B cell (primary cell): ENCODE data around the gene LPIN2. TPM values are rescaled to one million over a fixed set of nuclear protein-coding genes. Genes with fewer than 3 reads are reported as not detected.

Source experiments
- ATAC-seq: fragments of 200-7000 bp; cut with Tn5 transposase; one replicate; pipeline ENCODE4 v1.10.0; 2021; ENCODE audit warnings: low read depth, mild to moderate bottlenecking, moderate number of reproducible peaks, moderate library complexity
- CTCF ChIA-PET: fragments of 350-600 bp; sonication (Branson Sonifier 250); formaldehyde crosslinking; loops from one replicate; lab custom pipeline; 2021; ENCODE audit warnings: antibody characterized with exemption, inconsistent platforms; lab: Charles Lee
- POLR2A ChIA-PET: fragments of 350-600 bp; sonication (Branson Sonifier 250); formaldehyde crosslinking; loops from one replicate; lab custom pipeline; 2021; ENCODE audit warnings: antibody characterized with exemption; lab: Charles Lee
- DNase-seq: peaks from one replicate; pipeline ENCODE4 v3.0.0; 2013
- H2AFZ ChIP-seq: 2 replicates; pipeline ENCODE4 v1.6.1; 2012; ENCODE audit warnings: mild to moderate bottlenecking, low read depth, low read length; ENCODE audit not compliant: insufficient read depth, poor library complexity, severe bottlenecking
- H3K27ac ChIP-seq, 2 donors: 1 replicate in 1 of 2; 2 replicates in 1 of 2; pipeline ENCODE4 v1.5.1; 2012 to 2013; ENCODE audit warnings: low read length in 2 of 2, mild to moderate bottlenecking in 2 of 2, moderate library complexity in 1 of 2
- H3K27me3 ChIP-seq, 4 experiments: fragments of 200-600 bp in 1 of 4; sonication (generic) in 1 of 4; replicated peaks in 1 of 4; 1 replicate in 2 of 4; 2 replicates in 2 of 4; pipeline versions ENCODE4 v1.6.1 to v1.7.0; 2013 to 2016; ENCODE audit warnings: low read length in 3 of 4, mild to moderate bottlenecking in 2 of 4, mixed read lengths in 1 of 4, moderate library complexity in 1 of 4; ENCODE audit not compliant: insufficient read depth in 4 of 4, control insufficient read depth in 3 of 4; ENCODE audit errors: control extremely low read depth in 1 of 4
- H3K36me3 ChIP-seq, 2 experiments: replicated peaks in 1 of 2; 1 replicate in 1 of 2; 2 replicates in 1 of 2; pipeline versions ENCODE4 v1.6.1 to v1.7.1; 2013; ENCODE audit warnings: low read length in 1 of 2; ENCODE audit not compliant: insufficient read depth in 2 of 2, control insufficient read depth in 1 of 2; ENCODE audit errors: control extremely low read depth in 1 of 2, extremely low read depth in 1 of 2
- H3K4me1 ChIP-seq, 2 donors: fragments of 200-600 bp in 1 of 2; sonication (generic) in 1 of 2; 1 replicate in 1 of 2; 2 replicates in 1 of 2; pipeline versions ENCODE4 v1.5.1 to v1.6.1; 2013 to 2017; ENCODE audit warnings: low read length in 2 of 2; ENCODE audit not compliant: control insufficient read depth in 2 of 2, insufficient read depth in 2 of 2
- H3K4me2 ChIP-seq: replicated peaks from 2 replicates; pipeline ENCODE3; 2012; ENCODE audit warnings: mild to moderate bottlenecking, low read depth, low read length; ENCODE audit not compliant: poor library complexity, severe bottlenecking
- H3K4me3 ChIP-seq, 5 experiments: fragments of 200-600 bp in 1 of 5; sonication (generic) in 1 of 5; 1 replicate in 3 of 5; 2 replicates in 2 of 5; pipeline versions ENCODE4 v1.5.1 to v1.7.0; 2011 to 2016; ENCODE audit warnings: low read length in 4 of 5, mild to moderate bottlenecking in 4 of 5, low read depth in 2 of 5, control low read depth in 1 of 5, moderate library complexity in 1 of 5; ENCODE audit not compliant: insufficient read depth in 1 of 5; ENCODE audit errors: control extremely low read depth in 1 of 5, extremely low read depth in 1 of 5
- H3K79me2 ChIP-seq: fragments of 200-600 bp; sonication (generic); one replicate; pipeline ENCODE4 v1.6.0; 2016; ENCODE audit warnings: low read length; ENCODE audit not compliant: control insufficient read depth, insufficient read depth
- H3K9ac ChIP-seq: fragments of 200-600 bp; sonication (generic); 2 replicates; pipeline ENCODE4 v1.6.1; 2017; ENCODE audit warnings: mild to moderate bottlenecking, low read length, moderate library complexity
- H3K9me3 ChIP-seq, 3 donors: one replicate each; pipeline versions ENCODE4 v1.6.1 to v1.7.1; 2013; ENCODE audit warnings: low read length in 2 of 3; ENCODE audit not compliant: control insufficient read depth in 2 of 3, insufficient read depth in 1 of 3; ENCODE audit errors: control extremely low read depth in 1 of 3
- H4K20me1 ChIP-seq: 2 replicates; pipeline ENCODE4 v1.6.0; 2012; ENCODE audit warnings: mild to moderate bottlenecking, low read length; ENCODE audit not compliant: insufficient read depth, control insufficient read depth, poor library complexity, severe bottlenecking
- H3K27ac Mint-ChIP-seq: one replicate; pipeline ENCODE4 v1.8.0; 2021; ENCODE audit warnings: mixed read lengths
- H3K27me3 Mint-ChIP-seq: one replicate; pipeline ENCODE4 v1.8.0; 2021; ENCODE audit warnings: mixed read lengths
- H3K4me1 Mint-ChIP-seq: one replicate; pipeline ENCODE4 v1.8.0; 2021; ENCODE audit warnings: mixed read lengths
- H3K4me3 Mint-ChIP-seq: one replicate; pipeline ENCODE4 v1.8.0; 2021; ENCODE audit warnings: mixed read lengths
- H3K9me3 Mint-ChIP-seq: one replicate; pipeline ENCODE4 v1.8.0; 2022; ENCODE audit warnings: mixed read lengths; ENCODE audit not compliant: insufficient read depth
- EZH2 ChIP-seq: IDR thresholded peaks from 2 replicates; pipeline ENCODE4 v1.6.1; 2012; ENCODE audit warnings: borderline replicate concordance, low read depth, mild to moderate bottlenecking, moderate library complexity, low read length; ENCODE audit not compliant: insufficient read depth, poor library complexity, severe bottlenecking
- WGBS: methylation state at CpG from one replicate; pipeline ENCODE4 v1.1.5; 2013; ENCODE audit warnings: missing lambda C conversion rate; ENCODE audit not compliant: insufficient coverage; 5-methylcytosine and 5-hydroxymethylcytosine counted together
- intact Hi-C: fragments of 100-400 bp; cut with micrococcal nuclease; formaldehyde crosslinking; loops from one replicate; pipeline ENCODE4 v1.10.0; 2022
- polyA plus RNA-seq: library from polyadenylated mRNA; depleted of rRNA; stranded (reverse); fragments of >200 nt; gene quantifications from 2 replicates; pipeline ENCODE4 v1.2.3, GENCODE V29; 2012
- total RNA-seq, 2 donors: library from RNA; stranded (reverse); fragments of 120-200 nt in 1 of 2; gene quantifications; 1 replicate in 1 of 2; 2 replicates in 1 of 2; pipeline versions ENCODE4 v1.2.3 to v1.2.4, GENCODE V29; 2013 to 2022
- TF ChIP-seq, protein P1 (sequence below): fragments of 200-600 bp; IDR thresholded peaks from one replicate; pipeline ENCODE4 v1.8.0; 2022; ENCODE audit warnings: antibody characterized with exemption, mild to moderate bottlenecking

LPIN2 gene
- total and polyA plus RNA-seq, 2 donors (not counting 1 experiment from before 2014, with no cell fraction given), result 8.0 to 31.0 TPM

GRCh38 chr18:2971741-2972552, 41.0 kb downstream of the LPIN2 start:
- Histone ChIP-seq H3K4me2 (peak overlapping the region; percentile 84), H3K4me1 (peaks cover 64 to 66% of the 10 kb centered on the region in 2 donors), H3K9me3 (no peaks in the 10 kb centered on the region), H2AFZ (peak overlapping the region; percentile 42), H3K4me3 (peak overlapping the region; percentile 18 to 58 (median 47)), H3K27me3 (no peaks in the 10 kb centered on the region), H3K79me2 (peaks cover 90% of the 10 kb centered on the region), H3K27ac (peak overlapping the region; percentile 89 to 91), H4K20me1 (no peaks in the 10 kb centered on the region), H3K36me3 (peaks cover 0 to 3% of the 10 kb centered on the region in 2 experiments), H3K9ac (peak overlapping the region; percentile 59)
- POLR2A ChIA-PET, result interaction anchor here (0.7 to 1.6 kb wide), 7 partner anchors 11 to 622 kb away, joined by 3 to 8 read pairs (median 4); no protein-coding TSS in a partner anchor
- Mint-ChIP-seq H3K27me3 (no peaks in the 10 kb centered on the region), H3K9me3 (no peaks in the 10 kb centered on the region), H3K4me1 (peaks cover 70% of the 10 kb centered on the region), H3K4me3 (peak overlapping the region; percentile 88), H3K27ac (peak overlapping the region; percentile 96)
- 43% methylated on average over 12 of the region's 18 CpGs for WGBS
- CTCF ChIA-PET, result interaction anchor here (0.6 to 8.9 kb wide), 9 partner anchors 12 to 275 kb away, joined by 3 to 79 read pairs (median 9); partner anchors contain the start of gene MYL12A
- intact Hi-C loops, result loop anchor here (1.0 to 10.0 kb wide), 5 partner anchors 8 to 623 kb away; partner anchors contain the start of gene SMCHD1
- peak; percentile 81 for ATAC-seq
- TF ChIP-seq, protein P1, sequence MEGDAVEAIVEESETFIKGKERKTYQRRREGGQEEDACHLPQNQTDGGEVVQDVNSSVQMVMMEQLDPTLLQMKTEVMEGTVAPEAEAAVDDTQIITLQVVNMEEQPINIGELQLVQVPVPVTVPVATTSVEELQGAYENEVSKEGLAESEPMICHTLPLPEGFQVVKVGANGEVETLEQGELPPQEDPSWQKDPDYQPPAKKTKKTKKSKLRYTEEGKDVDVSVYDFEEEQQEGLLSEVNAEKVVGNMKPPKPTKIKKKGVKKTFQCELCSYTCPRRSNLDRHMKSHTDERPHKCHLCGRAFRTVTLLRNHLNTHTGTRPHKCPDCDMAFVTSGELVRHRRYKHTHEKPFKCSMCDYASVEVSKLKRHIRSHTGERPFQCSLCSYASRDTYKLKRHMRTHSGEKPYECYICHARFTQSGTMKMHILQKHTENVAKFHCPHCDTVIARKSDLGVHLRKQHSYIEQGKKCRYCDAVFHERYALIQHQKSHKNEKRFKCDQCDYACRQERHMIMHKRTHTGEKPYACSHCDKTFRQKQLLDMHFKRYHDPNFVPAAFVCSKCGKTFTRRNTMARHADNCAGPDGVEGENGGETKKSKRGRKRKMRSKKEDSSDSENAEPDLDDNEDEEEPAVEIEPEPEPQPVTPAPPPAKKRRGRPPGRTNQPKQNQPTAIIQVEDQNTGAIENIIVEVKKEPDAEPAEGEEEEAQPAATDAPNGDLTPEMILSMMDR, result no peak
- TF ChIP-seq EZH2, result no peak
- peak; percentile 86 for DNase-seq
